Subcutaneous abdominal adipose tissue (tissue), 5 donors: ENCODE results near the gene ETV6.

ENCODE experiments used
- H3K27ac ChIP-seq: one replicate; pipeline ENCODE4 v1.7.0; 2013; ENCODE audit warnings: low read depth, mild to moderate bottlenecking, inconsistent platforms, low read length, moderate library complexity
- H3K27me3 ChIP-seq, 5 donors: one replicate each; pipeline ENCODE4 v1.7.0; 2013; ENCODE audit warnings: low read length in 5 of 5, inconsistent platforms in 1 of 5; ENCODE audit not compliant: control insufficient read depth in 5 of 5, insufficient read depth in 4 of 5
- H3K36me3 ChIP-seq, 5 donors: one replicate each; pipeline ENCODE4 v1.7.0; 2013; ENCODE audit warnings: low read length in 5 of 5; ENCODE audit not compliant: control insufficient read depth in 5 of 5, insufficient read depth in 5 of 5
- H3K4me1 ChIP-seq, 5 donors: one replicate each; pipeline ENCODE4 v1.7.0; 2013; ENCODE audit warnings: low read length in 5 of 5, mild to moderate bottlenecking in 3 of 5, moderate library complexity in 1 of 5; ENCODE audit not compliant: control insufficient read depth in 5 of 5, insufficient read depth in 5 of 5
- H3K4me3 ChIP-seq, 5 donors: one replicate each; pipeline ENCODE4 v1.7.0; 2013; ENCODE audit warnings: low read length in 5 of 5, low read depth in 1 of 5
- H3K9ac ChIP-seq, 5 donors: one replicate each; pipeline ENCODE4 v1.7.0; 2013; ENCODE audit warnings: low read length in 5 of 5, mild to moderate bottlenecking in 4 of 5, moderate library complexity in 3 of 5
- H3K9me3 ChIP-seq, 5 donors: one replicate each; pipeline ENCODE4 v1.7.0; 2013; ENCODE audit warnings: low read length in 5 of 5; ENCODE audit not compliant: control insufficient read depth in 5 of 5
- donor health status: healthy.
- donor health status: healthy.
- donor health status: healthy.
- donor health status: healthy.
- donor health status: healthy.

Gene ETV6

GRCh38 chr12:11710431-11710830, 61.0 kb downstream of the ETV6 start:
- Histone ChIP-seq H3K36me3 (no peaks in the 10 kb centered on the region), H3K27ac (no peak overlapping the region), H3K9me3 (no peaks in the 10 kb centered on the region), H3K27me3 (no peaks in the 10 kb centered on the region), H3K9ac (no peak overlapping the region), H3K4me1 (peaks cover 7 to 47% (median 34%) of the 10 kb centered on the region in 5 donors), H3K4me3 (no peak overlapping the region)

DNA sequence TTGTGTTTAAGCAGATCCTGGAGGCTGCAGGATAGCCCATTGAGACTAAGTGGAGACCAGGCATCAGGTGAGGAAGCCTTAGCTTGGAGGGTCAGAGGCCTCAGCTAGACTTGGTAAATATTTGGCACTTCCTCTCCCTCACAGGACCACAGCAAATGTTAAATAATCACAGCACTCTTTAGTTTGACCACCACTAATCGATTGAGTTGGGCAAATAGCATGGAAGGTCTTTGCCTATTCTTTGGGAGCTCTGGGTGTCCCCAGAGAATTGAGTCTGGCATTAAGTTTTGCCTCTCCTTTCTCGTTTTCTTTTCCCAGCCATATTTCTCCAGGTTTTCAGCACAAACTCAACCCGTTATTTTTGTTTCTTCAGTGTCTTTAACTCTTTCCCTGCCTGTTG, 61.4 kb downstream of the ETV6 start:
- H3K36me3 ChIP-seq, result no peaks in the 10 kb centered on the region
- peak overlapping the region; percentile 73 for H3K27ac ChIP-seq
- peaks cover 7 to 51% (median 39%) of the 10 kb centered on the region in 5 donors for H3K4me1 ChIP-seq
- no peak overlapping the region for H3K4me3 ChIP-seq
- H3K9ac ChIP-seq, result peak overlapping the region in 1 of 5 donors; percentile 40
- H3K9me3 ChIP-seq, result no peaks in the 10 kb centered on the region
- no peaks in the 10 kb centered on the region for H3K27me3 ChIP-seq

- Histone ChIP-seq H3K9me3 (no peaks in the 10 kb centered on the region), H3K4me1 (peaks cover 7 to 45% (median 32%) of the 10 kb centered on the region in 5 donors), H3K36me3 (no peaks in the 10 kb centered on the region), H3K27me3 (no peaks in the 10 kb centered on the region), H3K27ac (peak overlapping the region; percentile 73), H3K9ac (peak overlapping the region in 3 of 5 donors; percentile 16 to 52 (median 27)), H3K4me3 (peak overlapping the region in 1 of 5 donors; percentile 26)
These were observed 62.3 kb downstream of the ETV6 start for GRCh38 chr12:11711651-11712327.

- H3K27me3 ChIP-seq, result no peaks in the 10 kb centered on the region
- H3K9me3 ChIP-seq, result no peaks in the 10 kb centered on the region
- H3K4me3 ChIP-seq, result no peak overlapping the region
- H3K27ac ChIP-seq, result peak overlapping the region; percentile 73
- H3K36me3 ChIP-seq, result no peaks in the 10 kb centered on the region
- peaks cover 9 to 50% (median 34%) of the 10 kb centered on the region in 5 donors for H3K4me1 ChIP-seq
- H3K9ac ChIP-seq, result no peak overlapping the region
These were observed 63.0 kb downstream of the ETV6 start for GRCh38 chr12:11712491-11712890.

DNA sequence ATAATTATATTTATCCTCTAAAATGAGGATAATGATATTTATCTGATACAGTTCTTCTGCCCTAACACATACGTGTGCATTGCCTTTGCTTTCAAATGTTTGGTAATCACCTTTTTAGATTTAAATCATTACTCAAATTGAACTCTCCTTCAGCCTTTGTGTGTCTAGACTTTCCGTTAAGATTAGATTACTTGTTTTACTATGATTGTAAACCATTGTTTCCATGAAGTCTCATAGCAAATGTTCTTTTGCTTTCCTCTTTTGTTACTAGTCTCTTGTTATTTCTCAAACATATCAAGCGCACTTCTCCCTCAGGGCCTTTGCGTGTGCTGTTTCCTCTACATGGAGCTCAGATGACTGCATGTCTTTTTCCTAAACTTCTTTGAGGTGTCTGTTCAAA, 63.7 kb downstream of the ETV6 start:
- Histone ChIP-seq H3K27me3 (no peaks in the 10 kb centered on the region), H3K9ac (no peak overlapping the region), H3K4me3 (no peak overlapping the region), H3K9me3 (no peaks in the 10 kb centered on the region), H3K4me1 (peaks cover 10 to 50% (median 34%) of the 10 kb centered on the region in 5 donors), H3K27ac (no peak overlapping the region), H3K36me3 (no peaks in the 10 kb centered on the region)

GRCh38 chr12:11714626-11715025, 65.2 kb downstream of the ETV6 start:
- H3K36me3 ChIP-seq, result no peaks in the 10 kb centered on the region
- peaks cover 10 to 50% (median 38%) of the 10 kb centered on the region in 5 donors for H3K4me1 ChIP-seq
- H3K4me3 ChIP-seq, result no peak overlapping the region
- no peaks in the 10 kb centered on the region for H3K9me3 ChIP-seq
- H3K27me3 ChIP-seq, result no peaks in the 10 kb centered on the region
- H3K9ac ChIP-seq, result no peak overlapping the region
- peak overlapping the region; percentile 27 for H3K27ac ChIP-seq

GRCh38 chr12:11715621-11716020, 66.1 kb downstream of the ETV6 start:
- no peaks in the 10 kb centered on the region for H3K27me3 ChIP-seq
- H3K36me3 ChIP-seq, result no peaks in the 10 kb centered on the region
- peaks cover 10 to 55% (median 42%) of the 10 kb centered on the region in 5 donors for H3K4me1 ChIP-seq
- no peak overlapping the region for H3K9ac ChIP-seq
- H3K27ac ChIP-seq, result no peak overlapping the region
- H3K9me3 ChIP-seq, result no peaks in the 10 kb centered on the region
- H3K4me3 ChIP-seq, result no peak overlapping the region

DNA sequence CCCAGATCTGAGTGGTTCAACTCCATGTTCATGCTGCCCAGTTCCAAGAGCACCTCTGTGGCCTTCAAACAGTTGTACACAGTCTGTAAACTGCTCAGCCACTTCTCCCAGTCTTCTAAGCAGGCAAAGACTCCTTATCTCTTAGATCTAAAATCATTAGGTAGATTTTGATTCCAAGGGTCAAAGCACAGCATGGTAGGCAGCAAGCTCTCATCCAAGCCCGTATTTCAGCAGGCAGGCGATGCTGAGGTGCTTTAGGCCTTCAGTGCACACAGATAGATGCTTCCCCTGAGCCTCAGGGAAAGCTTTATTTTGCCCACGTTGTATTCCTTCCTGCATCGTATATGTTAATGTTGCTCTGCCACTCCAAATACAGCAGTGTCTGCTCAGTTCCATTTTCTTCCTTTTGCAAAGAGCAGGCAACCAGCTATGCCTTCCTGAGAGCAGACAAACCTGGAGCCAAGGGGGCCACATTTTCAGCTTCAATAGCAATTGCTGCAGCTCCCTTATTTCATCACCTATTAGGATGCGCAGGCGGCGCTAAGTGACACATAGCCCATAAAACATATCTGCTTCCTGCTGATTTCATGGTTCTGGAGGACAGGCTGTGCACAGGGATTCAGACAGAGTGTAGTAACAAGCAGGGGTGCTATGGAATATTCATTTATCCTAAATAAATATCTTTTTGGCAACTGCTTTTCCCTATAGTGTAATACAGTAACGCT, 67.5 kb downstream of the ETV6 start:
- Histone ChIP-seq H3K9ac (no peak overlapping the region), H3K9me3 (no peaks in the 10 kb centered on the region), H3K27me3 (no peaks in the 10 kb centered on the region), H3K4me1 (peaks cover 6 to 42% (median 30%) of the 10 kb centered on the region in 5 donors), H3K4me3 (no peak overlapping the region), H3K36me3 (no peaks in the 10 kb centered on the region), H3K27ac (no peak overlapping the region)

DNA sequence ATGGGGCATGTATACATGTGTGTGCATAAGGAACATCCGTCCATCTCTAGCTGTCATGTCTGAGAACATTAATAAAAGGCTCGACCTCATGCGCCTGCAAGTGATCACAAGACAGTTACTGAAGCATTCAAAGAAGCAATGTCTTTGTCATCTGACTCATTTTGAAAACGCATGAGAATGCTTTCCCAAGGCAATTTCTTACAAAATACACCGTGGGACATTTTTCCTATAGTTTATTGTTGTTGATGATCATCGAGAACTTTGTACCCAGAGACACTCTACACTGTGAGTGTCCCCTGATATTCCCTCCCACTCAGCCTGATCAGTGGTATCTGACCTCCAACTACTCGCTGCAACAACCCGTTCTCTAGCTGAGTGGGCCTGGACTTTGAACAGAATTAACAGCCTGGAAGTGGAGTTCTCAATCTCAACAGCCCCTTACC, 68.1 kb downstream of the ETV6 start:
- Histone ChIP-seq H3K4me3 (no peak overlapping the region), H3K9ac (no peak overlapping the region), H3K4me1 (peaks cover 4 to 37% (median 26%) of the 10 kb centered on the region in 5 donors), H3K36me3 (no peaks in the 10 kb centered on the region), H3K27me3 (no peaks in the 10 kb centered on the region), H3K9me3 (no peaks in the 10 kb centered on the region), H3K27ac (no peak overlapping the region)

- no peak overlapping the region for H3K27ac ChIP-seq
These were observed 68.6 kb downstream of the ETV6 start for GRCh38 chr12:11718105-11718504.

More at GRCh38 chr12:11718105-11718504, 68.6 kb downstream of the ETV6 start:
- no peak overlapping the region for H3K9ac ChIP-seq
- H3K4me1 ChIP-seq, result peaks cover 4 to 36% (median 26%) of the 10 kb centered on the region in 5 donors
- no peaks in the 10 kb centered on the region for H3K9me3 ChIP-seq
- H3K27me3 ChIP-seq, result no peaks in the 10 kb centered on the region
- H3K36me3 ChIP-seq, result no peaks in the 10 kb centered on the region
- H3K4me3 ChIP-seq, result no peak overlapping the region
